IPS-20b (cell line): ENCODE data around the gene AGAP1.

Experiments used
- H3K27ac ChIP-seq: one replicate; pipeline ENCODE4 v1.5.1; 2013; ENCODE audit warnings: low read length
- H3K27me3 ChIP-seq: 2 replicates; pipeline ENCODE4 v1.6.1; 2013; ENCODE audit warnings: mild to moderate bottlenecking, low read length, inconsistent platforms; ENCODE audit not compliant: insufficient read depth
- H3K36me3 ChIP-seq: 2 replicates; pipeline ENCODE4 v1.6.1; 2013; ENCODE audit warnings: low read depth, mild to moderate bottlenecking, inconsistent platforms, low read length, moderate library complexity; ENCODE audit not compliant: insufficient read depth
- H3K4me1 ChIP-seq: 2 replicates; pipeline ENCODE4 v1.6.1; 2013; ENCODE audit warnings: mild to moderate bottlenecking, control low read depth, inconsistent platforms, low read length, moderate library complexity; ENCODE audit not compliant: insufficient read depth
- H3K4me3 ChIP-seq: 2 replicates; pipeline ENCODE4 v1.5.1; 2013; ENCODE audit warnings: mild to moderate bottlenecking, low read length, inconsistent platforms
- H3K9ac ChIP-seq: 2 replicates; pipeline ENCODE4 v1.6.1; 2013; ENCODE audit warnings: low read depth, mild to moderate bottlenecking, inconsistent platforms, low read length, moderate library complexity
- H3K9me3 ChIP-seq: 2 replicates; pipeline ENCODE4 v1.6.1; 2013; ENCODE audit warnings: mild to moderate bottlenecking, low read depth, low read length, inconsistent platforms; ENCODE audit not compliant: insufficient read depth

The AGAP1 gene

GRCh38 chr2:235554936-235555335 lies 61.1 kb downstream of the AGAP1 start:
- Histone ChIP-seq H3K27ac (no peak overlapping the region), H3K9me3 (no peaks in the 10 kb centered on the region), H3K36me3 (no peaks in the 10 kb centered on the region), H3K4me1 (peaks cover 10% of the 10 kb centered on the region; the same call in 1 of the 2 replicates), H3K4me3 (no peak overlapping the region), H3K27me3 (no peaks in the 10 kb centered on the region), H3K9ac (no peak overlapping the region)

- no peak overlapping the region for H3K9ac ChIP-seq
- no peak overlapping the region for H3K27ac ChIP-seq
- H3K4me1 ChIP-seq: peaks cover 10% of the 10 kb centered on the region; the same call in 1 of the 2 replicates
- H3K36me3 ChIP-seq: no peaks in the 10 kb centered on the region
- H3K27me3 ChIP-seq: no peaks in the 10 kb centered on the region
- no peak overlapping the region for H3K4me3 ChIP-seq
- H3K9me3 ChIP-seq: no peaks in the 10 kb centered on the region
Measured at GRCh38 chr2:235555371-235555770, 61.5 kb downstream of the AGAP1 start.

GRCh38 chr2:235556086-235556485 lies 62.2 kb downstream of the AGAP1 start:
- no peaks in the 10 kb centered on the region for H3K27me3 ChIP-seq
- H3K27ac ChIP-seq: no peak overlapping the region
- no peak overlapping the region for H3K4me3 ChIP-seq
- no peak overlapping the region for H3K9ac ChIP-seq
- H3K4me1 ChIP-seq: peaks cover 12% of the 10 kb centered on the region; the same call in 1 of the 2 replicates
- no peaks in the 10 kb centered on the region for H3K36me3 ChIP-seq
- H3K9me3 ChIP-seq: no peaks in the 10 kb centered on the region

- Histone ChIP-seq H3K27me3 (no peaks in the 10 kb centered on the region), H3K9me3 (no peaks in the 10 kb centered on the region), H3K4me1 (peaks cover 10% of the 10 kb centered on the region; the same call in 1 of the 2 replicates), H3K4me3 (no peak overlapping the region), H3K27ac (no peak overlapping the region), H3K9ac (no peak overlapping the region), H3K36me3 (no peaks in the 10 kb centered on the region)
Measured at GRCh38 chr2:235556901-235557300, 63.1 kb downstream of the AGAP1 start.

GRCh38 chr2:235557903-235558302 lies 64.1 kb downstream of the AGAP1 start:
- peaks cover 6% of the 10 kb centered on the region; the same call in 1 of the 2 replicates for H3K4me1 ChIP-seq
- H3K36me3 ChIP-seq: no peaks in the 10 kb centered on the region
- H3K9me3 ChIP-seq: no peaks in the 10 kb centered on the region
- no peaks in the 10 kb centered on the region for H3K27me3 ChIP-seq
- no peak overlapping the region for H3K4me3 ChIP-seq
- H3K9ac ChIP-seq: no peak overlapping the region
- no peak overlapping the region for H3K27ac ChIP-seq

- Histone ChIP-seq H3K4me1 (peaks cover 5% of the 10 kb centered on the region; the same call in 1 of the 2 replicates), H3K4me3 (no peak overlapping the region), H3K27me3 (no peaks in the 10 kb centered on the region), H3K9me3 (no peaks in the 10 kb centered on the region), H3K36me3 (no peaks in the 10 kb centered on the region), H3K9ac (no peak overlapping the region), H3K27ac (no peak overlapping the region)
Measured at GRCh38 chr2:235558572-235558971, 64.7 kb downstream of the AGAP1 start.

- H3K27me3 ChIP-seq: no peaks in the 10 kb centered on the region
- no peak overlapping the region for H3K4me3 ChIP-seq
- H3K9me3 ChIP-seq: no peaks in the 10 kb centered on the region
- H3K4me1 ChIP-seq: 0 out of 2 replicates have a peak, but pooled peaks cover 4% of the 10 kb centered on the region
- no peak overlapping the region for H3K9ac ChIP-seq
- no peak overlapping the region for H3K27ac ChIP-seq
- H3K36me3 ChIP-seq: no peaks in the 10 kb centered on the region
Measured at GRCh38 chr2:235560345-235560744, 66.5 kb downstream of the AGAP1 start.

GRCh38 chr2:235561450-235561849 lies 67.6 kb downstream of the AGAP1 start:
- no peaks in the 10 kb centered on the region for H3K27me3 ChIP-seq
- H3K4me1 ChIP-seq: 0 out of 2 replicates have a peak, but pooled peaks cover 4% of the 10 kb centered on the region
- no peak overlapping the region for H3K9ac ChIP-seq
- no peak overlapping the region for H3K27ac ChIP-seq
- H3K9me3 ChIP-seq: no peaks in the 10 kb centered on the region
- no peaks in the 10 kb centered on the region for H3K36me3 ChIP-seq
- no peak overlapping the region for H3K4me3 ChIP-seq

GRCh38 chr2:235562065-235562747 lies 68.4 kb downstream of the AGAP1 start:
- Histone ChIP-seq H3K36me3 (no peaks in the 10 kb centered on the region), H3K9ac (no peak overlapping the region), H3K4me1 (0 out of 2 replicates have a peak, but pooled peaks cover 4% of the 10 kb centered on the region), H3K27ac (no peak overlapping the region), H3K27me3 (no peaks in the 10 kb centered on the region), H3K4me3 (no peak overlapping the region), H3K9me3 (no peaks in the 10 kb centered on the region)

- Histone ChIP-seq H3K9ac (no peak overlapping the region), H3K4me1 (0 out of 2 replicates have a peak, but pooled peaks cover 4% of the 10 kb centered on the region), H3K4me3 (no peak overlapping the region), H3K9me3 (no peaks in the 10 kb centered on the region; the same call in 1 of the 2 replicates), H3K36me3 (no peaks in the 10 kb centered on the region), H3K27ac (no peak overlapping the region), H3K27me3 (no peaks in the 10 kb centered on the region)
Measured at GRCh38 chr2:235563056-235563910, 69.4 kb downstream of the AGAP1 start.

GRCh38 chr2:235564066-235564465 lies 70.2 kb downstream of the AGAP1 start:
- H3K4me1 ChIP-seq: 0 out of 2 replicates have a peak, but pooled peaks cover 4% of the 10 kb centered on the region
- no peaks in the 10 kb centered on the region; the same call in 1 of the 2 replicates for H3K9me3 ChIP-seq
- H3K27me3 ChIP-seq: no peaks in the 10 kb centered on the region
- H3K4me3 ChIP-seq: no peak overlapping the region
- no peaks in the 10 kb centered on the region for H3K36me3 ChIP-seq
- no peak overlapping the region for H3K9ac ChIP-seq
- no peak overlapping the region for H3K27ac ChIP-seq
